Suprapubic skin (tissue), 3 donors: ENCODE measurements around the gene VMAC.

Experiments
- CTCF ChIP-seq, 2 donors: fragments of 200-600 bp in 1 of 2; fragments of 450-650 bp in 1 of 2; sonication (generic) in 1 of 2; IDR thresholded peaks; one replicate each; pipeline ENCODE4 v1.5.1; 2016 to 2019; ENCODE audit warnings: antibody characterized with exemption in 2 of 2, mild to moderate bottlenecking in 1 of 2, moderate library complexity in 1 of 2
- POLR2A ChIP-seq, 2 donors: fragments of 450-650 bp; IDR thresholded peaks; one replicate each; pipeline ENCODE4 v1.6.1; 2017; ENCODE audit warnings: antibody characterized with exemption in 2 of 2, mild to moderate bottlenecking in 2 of 2, moderate library complexity in 2 of 2

GRCh38 chr19:5865772-5866171, 38.9 kb upstream of the VMAC start:
- TF ChIP-seq POLR2A (IDR thresholded peaks at IDR 0.05) (no peak), CTCF (IDR thresholded peaks at IDR 0.05) (no peak)
